Stimulated activated CD4-positive, alpha-beta T cell treated with anti-CD3 and anti-CD28 coated beads, Interleukin-4, amount 100 ng/mL, for 1 hour (primary cell): ENCODE results near the gene CADM2.
"Not testable (repeated sequence)": the region's sequence is repeated elsewhere in the genome, so short reads cannot be mapped to it uniquely, and the experiment has no call there.

ENCODE experiments used
- DNase-seq: peaks from one replicate; pipeline ENCODE4 v3.0.0-alpha.2; 2020

CADM2 gene

DNA sequence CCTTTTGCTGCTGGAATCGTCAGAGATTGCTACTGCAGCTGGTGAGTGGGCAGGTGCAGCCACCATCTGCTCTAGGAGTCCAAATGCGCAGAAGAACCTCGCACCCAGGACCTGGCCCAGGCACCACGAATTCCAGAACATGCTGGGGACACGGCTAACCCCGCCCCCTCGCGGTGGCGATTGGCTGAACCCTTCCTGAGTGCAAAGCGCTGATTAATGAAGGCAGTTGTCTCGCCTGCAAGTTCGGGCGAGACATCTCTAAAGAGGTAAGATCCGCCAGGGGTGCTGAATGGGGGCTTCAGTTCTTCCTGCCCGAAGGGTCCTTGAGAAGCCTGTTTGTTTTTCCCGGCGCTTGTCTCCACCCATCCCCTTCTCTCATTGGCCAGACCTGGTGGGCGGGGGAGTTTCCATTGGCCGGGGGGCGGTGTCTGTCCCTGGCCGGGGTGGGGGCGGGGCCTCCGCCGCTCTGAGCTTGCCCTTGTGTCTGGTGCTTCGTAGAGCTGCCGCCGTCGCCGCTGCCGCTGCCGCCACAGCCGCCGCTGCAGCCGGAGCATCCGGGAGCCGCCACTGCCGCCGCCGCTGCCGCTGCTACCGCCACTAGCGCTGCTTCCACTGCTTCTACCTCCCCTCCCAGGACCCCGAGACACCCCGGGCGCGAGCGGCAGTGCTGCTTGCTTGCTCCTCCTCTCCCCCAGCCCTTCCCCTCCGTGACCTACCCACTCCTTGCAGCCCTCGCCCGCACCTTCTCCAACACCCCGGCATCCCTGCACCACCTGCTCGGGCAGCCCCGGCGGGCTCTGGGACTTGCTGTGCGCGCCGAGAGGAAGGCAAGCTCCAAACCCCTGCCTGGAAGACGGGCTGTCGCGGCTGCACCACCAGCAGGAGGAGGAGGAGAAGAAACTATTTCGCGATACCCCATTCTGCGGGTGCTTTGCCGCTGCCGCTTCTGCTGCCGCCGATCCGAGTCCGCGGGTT lies at the start of gene CADM2:
Gene CADM2, plus strand, starts transcription at position 495 of the 975 bp plus-strand sequence.
- DNase-seq = peak; percentile 65

DNA sequence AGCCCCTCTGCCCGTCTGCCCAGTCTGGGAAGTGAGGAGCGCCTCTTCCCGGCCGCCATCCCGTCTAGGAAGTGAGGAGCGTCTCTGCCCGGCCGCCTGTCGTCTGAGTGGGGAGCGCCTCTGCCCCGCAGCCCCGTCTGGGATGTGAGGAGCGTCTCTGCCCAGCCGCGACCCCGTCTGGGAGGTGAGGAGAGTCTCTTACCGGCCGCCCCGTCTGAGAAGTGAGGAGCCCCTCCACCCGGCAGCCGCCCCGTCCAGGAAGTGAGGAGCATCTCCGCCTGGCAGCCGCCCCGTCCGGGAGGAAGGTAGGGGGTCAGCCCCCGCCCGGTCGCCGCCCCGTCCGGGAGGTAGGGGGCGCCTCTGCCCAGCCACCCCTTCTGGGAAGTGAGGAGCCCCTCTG lies 40.2 kb upstream of the CADM2 start:
- DNase-seq = not testable (repeated sequence)

DNA sequence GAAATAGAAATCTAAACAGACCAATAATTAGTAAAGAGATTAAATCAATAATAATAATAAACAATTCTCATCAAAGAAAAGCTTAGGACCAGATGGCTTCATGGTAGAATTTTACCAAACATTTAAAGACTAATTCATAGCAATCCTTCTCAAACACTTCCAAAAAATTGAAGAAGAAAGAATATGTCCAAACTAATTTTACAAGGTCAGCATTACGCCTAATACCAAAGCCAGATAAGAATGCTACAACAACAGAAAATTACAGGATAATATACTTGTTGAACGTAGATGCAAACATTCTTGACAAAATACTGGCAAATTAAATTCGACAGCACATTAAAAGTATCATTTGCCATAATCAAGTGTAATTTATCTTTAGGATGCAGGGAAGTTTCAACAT lies 36.1 kb upstream of the CADM2 start:
- no peak for DNase-seq

DNA sequence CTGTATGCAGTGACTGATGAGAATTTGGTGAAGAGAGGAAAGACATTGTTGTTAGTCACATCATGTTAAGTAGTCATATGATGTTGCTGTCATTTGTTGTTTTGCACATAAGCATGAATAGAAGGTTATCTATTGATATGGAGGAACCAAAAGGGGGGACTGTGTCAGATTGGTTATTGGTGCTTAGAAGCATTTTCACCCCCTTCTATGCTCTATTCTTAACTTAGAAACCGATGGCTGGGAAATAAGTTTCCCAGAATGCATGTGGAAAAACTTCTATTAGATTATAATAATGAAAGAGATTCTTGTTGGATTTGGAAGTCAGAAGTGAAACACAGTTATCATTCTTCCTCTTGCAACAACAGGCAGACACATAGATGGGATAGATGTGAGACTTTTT lies 33.2 kb upstream of the CADM2 start:
- no peak for DNase-seq

DNA sequence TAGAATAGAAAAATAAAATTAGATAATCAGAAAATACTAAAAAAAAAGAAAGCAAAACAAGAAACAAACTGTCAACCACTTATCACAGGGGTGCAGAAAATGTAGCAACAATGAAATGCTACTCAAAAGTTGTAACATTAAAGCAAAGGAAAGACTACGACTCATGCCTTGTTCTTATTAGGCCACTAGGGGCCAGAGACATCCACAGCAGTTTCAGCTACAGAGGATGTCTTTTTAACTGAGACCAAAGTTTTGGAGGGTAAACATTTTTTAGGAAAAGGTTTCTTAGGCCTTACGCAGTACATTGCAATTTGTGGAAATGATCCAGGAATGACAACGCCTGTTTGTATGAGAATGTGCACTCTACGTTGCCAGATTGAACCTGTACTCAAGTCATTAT lies 15.4 kb upstream of the CADM2 start:
- DNase-seq = no peak

DNA sequence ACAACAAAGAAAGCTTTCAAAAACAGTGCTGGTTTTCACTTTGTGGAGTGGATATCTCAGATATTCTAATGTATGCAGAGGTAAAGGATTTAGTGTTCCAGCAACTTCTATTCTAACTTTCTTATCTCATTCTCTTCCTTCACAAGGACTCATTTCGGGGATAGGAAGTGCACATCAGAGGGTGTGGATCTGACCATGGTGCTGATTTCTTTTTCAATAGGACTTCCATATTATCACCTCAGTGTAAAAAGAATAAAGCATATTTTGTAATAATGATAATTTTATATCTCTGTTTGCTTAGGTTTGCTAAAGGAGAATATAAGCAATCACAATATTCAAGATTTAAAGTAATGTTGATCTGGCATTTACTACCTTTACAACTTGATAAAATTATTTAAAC lies 12.5 kb upstream of the CADM2 start:
- no peak for DNase-seq

DNA sequence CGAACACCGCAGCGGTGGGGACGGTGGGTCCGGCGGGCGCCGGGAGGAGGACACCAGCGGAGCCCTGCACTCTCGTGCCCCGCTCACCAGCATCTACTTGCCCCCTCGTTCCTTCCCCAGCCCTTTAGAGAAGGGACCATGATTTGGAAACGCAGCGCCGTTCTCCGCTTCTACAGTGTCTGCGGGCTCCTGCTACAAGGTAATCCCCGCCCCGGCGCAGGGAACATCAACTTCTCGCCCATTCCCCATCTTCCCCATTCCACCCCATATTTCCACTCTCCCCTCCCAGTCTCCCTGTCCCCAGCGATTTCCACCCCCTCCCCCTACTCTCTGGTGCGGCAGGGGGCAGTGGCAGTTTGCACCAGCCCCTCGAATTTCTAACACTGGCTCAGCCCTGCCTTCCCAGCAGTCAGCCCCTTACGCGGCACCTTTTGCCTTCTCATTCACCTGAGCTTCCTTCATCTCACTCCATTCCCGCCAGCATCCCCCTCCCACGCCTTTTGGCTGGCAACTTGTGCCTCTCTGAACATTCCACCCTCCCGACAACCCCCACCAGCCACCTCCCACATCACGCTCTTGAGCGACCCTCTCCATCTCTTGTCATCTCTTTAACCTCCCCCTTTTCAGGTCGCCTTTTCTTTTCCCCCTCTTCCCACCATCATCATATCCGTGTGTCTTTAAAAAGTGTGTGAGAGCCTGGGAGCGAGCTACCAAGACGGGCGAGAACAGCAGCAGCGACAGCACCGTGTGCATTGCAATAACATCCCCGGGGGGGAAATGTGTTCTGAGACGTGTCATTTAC lies 882 bp downstream of the CADM2 start:
- no peak for DNase-seq

DNA sequence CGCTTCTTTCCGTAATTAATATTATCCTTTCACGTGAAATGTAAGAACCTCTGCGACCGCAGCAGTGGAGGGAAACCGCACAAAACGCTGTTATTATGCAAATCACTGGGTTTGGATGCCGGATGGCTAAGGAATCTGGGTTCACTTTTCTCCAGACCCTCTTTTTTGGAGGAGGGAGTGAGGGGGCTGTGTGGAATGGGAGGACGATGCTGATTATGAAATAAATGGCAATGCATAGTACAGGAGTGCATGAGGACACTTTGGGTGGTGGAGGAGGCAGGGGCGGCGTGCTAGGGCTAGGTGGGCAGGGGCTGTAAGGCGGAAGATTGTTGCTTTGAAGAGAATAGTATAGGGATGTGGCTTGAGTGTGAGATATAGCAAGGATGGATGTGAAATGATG lies 1.8 kb downstream of the CADM2 start:
- DNase-seq = no peak

DNA sequence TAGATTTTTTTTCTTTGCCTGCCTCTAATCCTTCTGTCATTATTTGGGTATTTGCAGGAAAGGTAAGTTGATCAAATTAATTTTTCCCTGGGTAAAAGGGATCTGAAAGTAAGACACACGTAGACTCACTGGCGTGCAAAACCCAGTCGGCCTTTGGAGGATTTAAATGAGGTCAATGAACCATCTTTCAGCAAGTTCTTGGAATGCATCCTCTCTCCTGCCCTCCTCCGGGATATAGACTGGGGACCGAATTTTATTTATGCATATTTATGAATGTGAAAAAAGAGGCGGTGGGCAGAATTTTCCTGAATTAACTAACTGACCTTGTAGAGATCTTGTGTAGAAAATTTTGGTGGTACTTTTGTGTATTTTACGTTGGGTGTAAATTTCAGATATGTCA lies 2.2 kb downstream of the CADM2 start:
- DNase-seq = no peak

DNA sequence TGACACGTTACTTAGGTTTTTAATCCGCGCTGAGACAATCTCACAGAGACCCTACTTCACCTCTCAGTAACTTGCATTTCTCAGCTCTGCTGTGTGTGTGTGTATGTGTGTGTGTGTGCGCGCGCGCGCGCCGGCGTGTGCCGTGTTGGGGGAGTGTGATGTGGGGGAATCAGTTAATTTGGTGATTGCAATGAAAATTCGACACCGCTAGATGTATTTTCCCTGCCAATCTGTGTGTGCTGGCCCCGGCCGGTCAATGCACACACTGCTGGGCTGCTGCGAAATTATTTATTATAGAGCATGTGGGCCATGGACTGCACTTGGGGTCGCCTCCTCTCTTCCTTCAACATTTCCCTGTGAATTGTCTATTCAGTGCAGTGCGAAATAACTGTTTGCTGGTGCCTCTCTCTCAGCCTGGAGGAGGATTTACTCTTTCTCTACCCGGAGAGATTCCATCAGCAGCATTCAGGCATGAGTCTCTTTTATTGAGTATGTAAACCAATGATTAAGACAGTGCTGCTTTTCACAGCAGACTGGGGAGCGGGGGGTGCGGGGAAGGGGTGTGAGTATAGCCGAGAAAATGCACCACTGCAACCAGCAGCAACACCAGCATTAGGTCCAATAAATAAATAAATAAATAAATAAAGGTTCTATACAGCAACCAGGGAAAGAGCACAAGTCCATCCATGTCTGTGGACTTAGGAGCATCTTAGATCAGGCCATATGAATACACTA lies 2.9 kb downstream of the CADM2 start:
- DNase-seq = no peak

DNA sequence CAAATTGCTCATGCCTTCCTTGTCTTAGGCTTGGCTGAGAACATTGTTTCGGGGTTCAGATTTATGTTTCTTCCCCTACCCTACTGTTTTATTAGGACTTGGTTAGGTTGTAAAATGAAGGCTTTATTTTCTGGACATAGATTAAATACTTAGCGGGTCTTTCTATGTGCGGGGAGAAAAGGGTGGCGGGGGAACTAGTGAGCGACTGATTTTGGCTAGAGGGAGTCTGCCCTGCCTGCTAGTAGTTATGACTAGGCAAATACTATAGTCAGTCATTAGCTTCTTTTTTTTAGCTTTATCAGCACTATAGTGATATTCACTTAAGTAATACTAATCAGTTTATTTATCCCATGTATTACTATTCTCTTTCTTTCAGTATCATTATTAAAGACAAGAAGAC lies 3.6 kb downstream of the CADM2 start:
- DNase-seq = no peak

DNA sequence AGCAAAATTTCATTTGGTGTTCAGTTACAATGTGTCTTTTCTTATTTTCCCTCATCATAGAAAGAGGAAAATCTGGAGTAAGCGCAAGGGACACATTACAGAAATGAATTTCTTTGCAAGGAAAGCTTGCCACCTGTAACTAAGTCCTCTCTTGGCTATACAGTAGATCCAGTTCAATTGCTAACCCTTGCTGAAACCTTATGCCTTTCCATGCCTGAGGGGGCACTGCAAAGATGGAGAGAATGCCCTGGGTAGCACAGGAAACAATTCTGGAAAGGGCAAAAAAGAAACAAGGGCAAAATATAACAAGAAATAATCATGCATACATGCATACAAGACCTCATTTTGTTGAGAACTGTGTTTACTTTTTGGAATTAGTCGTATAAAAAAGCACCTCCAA lies 4.3 kb downstream of the CADM2 start:
- DNase-seq = no peak

DNA sequence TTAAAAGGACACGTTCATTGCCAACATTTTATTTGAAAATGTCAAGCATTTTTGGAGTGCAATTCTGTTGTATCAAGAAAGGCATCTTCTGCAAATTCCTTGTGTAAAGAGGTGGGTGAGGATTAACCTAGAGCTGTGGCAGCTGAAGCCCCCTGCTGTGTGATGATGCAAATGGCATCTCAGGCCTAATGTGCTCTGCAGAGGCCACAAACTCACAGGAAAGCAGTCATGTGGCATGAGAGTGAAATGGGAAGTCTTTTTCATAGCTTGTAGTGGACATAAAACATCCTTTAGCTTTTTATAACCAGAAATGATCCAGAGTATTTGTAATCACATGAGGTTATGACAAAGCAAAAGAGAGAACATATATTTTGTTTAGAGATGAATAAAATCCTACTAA lies 6.4 kb downstream of the CADM2 start:
- DNase-seq = no peak

DNA sequence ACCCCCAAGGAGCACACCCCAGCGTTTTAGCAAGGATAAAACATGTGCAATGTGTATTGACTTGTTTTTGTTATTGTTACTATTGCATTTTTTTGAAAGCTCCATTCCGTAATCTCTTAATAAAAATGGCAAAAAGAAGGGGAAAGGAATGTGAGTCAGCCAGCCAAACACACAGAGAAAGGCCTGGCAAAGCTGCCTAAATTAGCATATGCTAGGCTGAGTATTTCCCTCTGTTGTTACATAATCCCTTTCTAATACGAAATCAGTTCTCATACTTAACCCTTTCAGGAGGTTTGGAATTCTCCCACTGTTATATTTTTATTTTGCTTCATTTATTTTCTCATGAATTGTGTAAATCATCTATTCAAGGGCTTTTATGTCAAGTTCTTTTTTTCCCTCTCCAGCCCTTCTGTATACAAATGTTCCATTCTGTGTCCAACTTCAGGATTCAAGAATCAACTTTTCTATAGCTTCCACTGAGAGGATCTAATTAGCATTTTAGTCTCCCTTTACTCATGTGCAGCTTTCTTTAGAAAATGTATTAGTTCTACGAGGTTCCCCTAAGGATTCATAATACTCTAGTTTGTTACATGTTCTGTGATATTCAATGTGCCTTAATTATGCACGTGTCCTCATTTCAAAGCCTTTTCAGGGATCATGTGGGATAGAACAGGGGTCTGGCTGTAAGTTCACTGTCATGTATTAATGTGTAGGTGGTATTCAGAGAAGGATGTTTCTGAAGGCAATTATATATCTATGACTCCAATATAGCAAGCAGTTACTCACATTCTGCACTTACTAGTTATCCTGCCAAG lies 9.2 kb downstream of the CADM2 start:
- DNase-seq = no peak

DNA sequence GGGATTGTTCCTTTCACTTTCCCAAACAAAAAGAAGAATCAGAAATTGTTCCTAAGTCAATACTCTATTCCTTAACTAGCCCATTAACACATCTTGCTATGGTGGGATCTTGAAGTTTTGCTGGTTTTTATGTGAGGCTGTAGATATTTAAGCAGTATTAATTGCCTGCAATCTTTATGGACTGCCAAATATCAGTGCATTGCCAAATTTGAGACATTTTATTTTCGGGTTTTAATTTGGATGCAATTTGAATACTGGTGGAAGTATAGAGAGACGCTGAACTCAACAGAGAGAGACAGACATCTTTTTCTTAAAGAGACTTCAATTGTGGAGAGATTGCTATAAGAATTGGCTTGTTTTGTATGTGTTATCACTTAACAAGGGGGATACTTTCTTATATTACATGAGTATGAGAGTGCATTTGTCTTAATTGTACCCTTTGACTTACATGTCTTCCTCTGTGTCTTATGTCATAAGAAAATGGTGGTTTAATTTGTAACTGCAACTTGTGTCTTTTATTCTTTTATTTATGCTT lies 10.0 kb downstream of the CADM2 start:
- no peak for DNase-seq

DNA sequence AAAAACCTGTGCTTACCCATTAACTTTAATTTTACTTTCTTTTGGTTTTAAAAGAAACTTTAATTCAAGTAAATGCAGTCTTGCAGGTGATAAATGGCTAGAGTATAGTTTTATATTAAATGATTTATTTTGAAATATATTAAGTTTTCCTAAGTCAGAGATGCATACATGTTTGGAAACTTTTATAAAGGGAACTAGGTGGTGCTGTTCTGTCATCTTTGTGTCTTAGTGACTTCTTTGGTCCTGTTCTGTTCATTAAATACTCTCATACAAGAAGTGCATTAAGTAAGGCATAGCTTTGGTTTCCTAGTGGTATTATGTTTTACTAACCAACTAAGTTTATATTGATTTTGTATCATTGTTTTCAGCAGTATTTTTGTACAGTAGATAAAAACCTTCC lies 15.6 kb downstream of the CADM2 start:
- no peak for DNase-seq

DNA sequence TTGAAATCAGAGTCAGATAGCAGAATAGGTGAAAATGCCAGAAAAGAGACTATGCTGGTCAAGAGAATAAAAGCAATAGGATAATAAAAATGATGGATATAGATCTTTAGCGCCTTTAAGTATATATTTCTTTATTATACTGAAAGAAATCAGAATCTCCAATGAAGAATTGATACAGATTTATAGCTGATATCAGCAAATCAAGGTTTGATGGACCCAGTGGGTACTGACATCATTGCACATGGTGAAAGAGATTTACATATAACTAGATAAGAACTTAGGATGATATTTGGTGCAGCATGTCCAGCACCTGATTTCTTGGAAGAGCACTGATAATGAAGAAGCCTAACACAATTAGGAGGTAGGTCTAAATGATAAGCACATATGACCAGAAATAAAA lies 18.2 kb downstream of the CADM2 start:
- DNase-seq = no peak

DNA sequence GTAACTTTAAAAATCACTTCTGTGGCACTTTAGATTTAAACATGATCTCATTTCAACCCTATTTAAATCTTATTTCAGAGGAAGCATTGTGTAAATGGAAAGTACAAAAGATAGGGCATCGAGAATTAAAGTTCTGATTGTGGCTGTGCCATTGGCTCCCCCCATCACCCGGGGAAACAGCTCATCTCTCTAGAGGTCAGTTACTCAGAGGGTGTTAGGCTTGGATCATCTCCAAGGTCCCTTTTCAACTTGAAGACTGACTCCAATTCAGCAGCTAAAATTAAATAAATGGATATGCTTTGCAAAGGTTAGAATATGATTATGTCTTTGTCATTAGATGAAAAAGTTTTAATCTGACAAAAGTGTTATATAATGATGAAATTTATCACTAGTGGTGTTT lies 20.1 kb downstream of the CADM2 start:
- no peak for DNase-seq

DNA sequence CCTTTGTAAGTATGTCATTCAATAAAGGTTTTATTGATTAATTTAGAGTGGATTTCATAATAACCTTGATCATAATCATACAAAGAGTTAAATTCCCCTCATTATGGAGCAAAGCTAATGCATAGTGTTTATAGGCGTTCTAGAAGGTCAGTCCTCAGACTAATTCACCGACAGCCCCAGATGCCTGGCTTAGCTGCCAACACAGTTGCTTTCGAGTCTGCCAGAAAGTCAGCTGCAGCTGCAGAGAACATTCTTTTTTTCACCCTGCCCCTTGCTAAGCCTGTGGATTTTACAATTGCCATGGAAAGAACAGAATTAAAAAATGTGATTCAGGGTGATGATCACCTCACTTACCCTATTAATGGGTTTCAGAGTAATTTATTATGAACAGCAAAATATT lies 21.2 kb downstream of the CADM2 start:
- DNase-seq = no peak

DNA sequence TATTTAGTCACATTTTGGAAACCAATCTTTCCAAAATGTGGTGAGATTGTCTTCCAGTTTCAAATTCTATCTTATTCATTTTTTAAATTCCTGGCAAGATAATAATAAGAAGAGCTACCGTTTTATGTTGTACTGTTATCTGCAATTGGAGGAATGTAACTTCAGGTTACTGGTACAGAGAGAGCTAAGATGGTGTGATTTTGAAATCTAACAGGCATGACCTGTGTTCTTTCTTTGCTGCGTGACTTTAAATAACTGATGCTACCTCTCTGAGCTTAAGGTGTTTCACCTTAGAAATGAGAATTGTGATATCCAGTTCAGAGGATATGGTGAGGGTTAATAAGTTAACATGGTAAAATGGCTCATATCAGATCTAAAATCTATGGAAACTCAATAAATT lies 21.7 kb downstream of the CADM2 start:
- DNase-seq = no peak

DNA sequence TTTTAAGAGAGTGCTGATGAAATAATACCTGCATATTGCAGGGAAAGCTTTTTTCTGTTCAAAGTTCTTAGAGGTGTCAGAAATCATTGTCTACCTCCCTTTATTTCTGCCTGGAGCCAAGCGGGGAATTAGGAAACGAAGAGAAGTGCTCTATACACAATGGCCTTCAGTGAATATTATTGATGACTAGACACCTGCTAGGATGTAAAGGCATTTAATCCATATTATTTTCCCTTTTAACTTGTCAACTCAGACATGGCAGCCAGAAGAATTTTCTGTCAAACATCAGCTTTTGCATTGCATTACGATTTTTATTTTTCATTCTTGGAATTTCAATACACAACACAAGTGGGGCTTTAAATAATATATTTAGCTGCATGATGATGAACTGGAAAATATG lies 24.7 kb downstream of the CADM2 start:
- DNase-seq = no peak

DNA sequence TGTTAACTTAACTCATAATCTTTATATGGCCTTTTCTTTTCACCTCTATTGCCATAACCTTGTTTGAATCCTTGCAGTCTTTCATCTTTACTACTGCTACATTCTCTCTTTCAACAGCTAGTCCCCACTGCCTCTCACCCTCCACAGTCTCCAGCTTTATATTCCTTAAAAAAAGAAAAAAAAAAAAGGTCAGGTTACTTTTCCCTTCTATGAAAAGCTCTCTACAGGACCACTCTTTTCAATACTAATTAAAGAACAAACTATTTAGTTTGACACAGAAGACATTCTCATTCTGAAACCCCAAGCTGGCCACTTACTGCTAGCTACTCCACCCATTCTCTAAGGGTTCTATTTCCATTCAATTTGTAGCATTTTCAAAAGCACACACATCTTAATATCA lies 25.6 kb downstream of the CADM2 start:
- DNase-seq = no peak
